GM12874 (cell line): ENCODE results near the gene ASB7.

Experiments used
- TF ChIP-seq, protein P1 (sequence below): IDR thresholded peaks from 2 replicates; pipeline ENCODE4 v1.5.1; 2011; ENCODE audit warnings: low read depth, mild to moderate bottlenecking, control low read depth, low read length, moderate library complexity; ENCODE audit not compliant: insufficient read depth

ASB7 gene

DNA sequence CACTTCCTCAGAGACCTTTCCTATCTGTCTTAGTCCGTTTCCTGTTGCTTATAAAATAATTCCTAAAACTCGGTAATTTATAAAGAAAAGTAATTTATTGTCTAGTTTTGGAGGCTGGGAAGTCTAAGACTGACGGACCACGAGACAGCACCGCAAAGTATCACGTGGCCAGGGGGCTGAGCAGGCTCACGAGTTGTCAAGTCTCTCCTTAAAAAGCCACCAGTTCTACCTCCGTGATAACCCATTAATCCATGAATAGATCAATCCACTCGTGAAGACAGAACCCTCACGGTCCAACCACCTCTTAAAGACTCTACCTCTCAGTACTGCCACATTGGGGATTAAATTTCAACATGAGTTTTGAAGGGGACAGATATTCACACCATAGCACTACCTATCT, 1.2 kb upstream of the ASB7 start:
- TF ChIP-seq, protein P1, sequence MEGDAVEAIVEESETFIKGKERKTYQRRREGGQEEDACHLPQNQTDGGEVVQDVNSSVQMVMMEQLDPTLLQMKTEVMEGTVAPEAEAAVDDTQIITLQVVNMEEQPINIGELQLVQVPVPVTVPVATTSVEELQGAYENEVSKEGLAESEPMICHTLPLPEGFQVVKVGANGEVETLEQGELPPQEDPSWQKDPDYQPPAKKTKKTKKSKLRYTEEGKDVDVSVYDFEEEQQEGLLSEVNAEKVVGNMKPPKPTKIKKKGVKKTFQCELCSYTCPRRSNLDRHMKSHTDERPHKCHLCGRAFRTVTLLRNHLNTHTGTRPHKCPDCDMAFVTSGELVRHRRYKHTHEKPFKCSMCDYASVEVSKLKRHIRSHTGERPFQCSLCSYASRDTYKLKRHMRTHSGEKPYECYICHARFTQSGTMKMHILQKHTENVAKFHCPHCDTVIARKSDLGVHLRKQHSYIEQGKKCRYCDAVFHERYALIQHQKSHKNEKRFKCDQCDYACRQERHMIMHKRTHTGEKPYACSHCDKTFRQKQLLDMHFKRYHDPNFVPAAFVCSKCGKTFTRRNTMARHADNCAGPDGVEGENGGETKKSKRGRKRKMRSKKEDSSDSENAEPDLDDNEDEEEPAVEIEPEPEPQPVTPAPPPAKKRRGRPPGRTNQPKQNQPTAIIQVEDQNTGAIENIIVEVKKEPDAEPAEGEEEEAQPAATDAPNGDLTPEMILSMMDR = no peak

DNA sequence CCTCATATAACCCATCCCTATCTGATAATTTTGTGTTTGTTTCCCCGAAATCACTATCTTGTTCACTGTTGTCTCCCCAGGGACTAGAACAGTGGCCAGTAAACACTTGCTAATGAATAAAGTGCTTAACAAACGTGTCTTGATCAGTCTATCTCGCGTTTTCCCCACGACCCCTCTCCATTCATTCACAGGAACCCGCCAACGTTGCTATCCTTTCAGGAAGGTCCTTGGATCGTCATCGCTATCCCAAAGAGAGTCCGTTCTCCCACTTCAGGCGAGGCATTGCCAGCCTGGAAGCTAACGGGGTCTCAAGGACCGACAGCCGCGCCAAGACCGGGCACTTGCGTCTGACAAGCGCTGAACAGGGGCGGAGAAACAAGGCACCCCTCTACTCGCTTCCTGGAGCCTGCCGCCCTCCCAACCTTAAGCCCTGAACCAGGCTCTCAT, 749 bp upstream of the ASB7 start:
- TF ChIP-seq, protein P1 = no peak

DNA sequence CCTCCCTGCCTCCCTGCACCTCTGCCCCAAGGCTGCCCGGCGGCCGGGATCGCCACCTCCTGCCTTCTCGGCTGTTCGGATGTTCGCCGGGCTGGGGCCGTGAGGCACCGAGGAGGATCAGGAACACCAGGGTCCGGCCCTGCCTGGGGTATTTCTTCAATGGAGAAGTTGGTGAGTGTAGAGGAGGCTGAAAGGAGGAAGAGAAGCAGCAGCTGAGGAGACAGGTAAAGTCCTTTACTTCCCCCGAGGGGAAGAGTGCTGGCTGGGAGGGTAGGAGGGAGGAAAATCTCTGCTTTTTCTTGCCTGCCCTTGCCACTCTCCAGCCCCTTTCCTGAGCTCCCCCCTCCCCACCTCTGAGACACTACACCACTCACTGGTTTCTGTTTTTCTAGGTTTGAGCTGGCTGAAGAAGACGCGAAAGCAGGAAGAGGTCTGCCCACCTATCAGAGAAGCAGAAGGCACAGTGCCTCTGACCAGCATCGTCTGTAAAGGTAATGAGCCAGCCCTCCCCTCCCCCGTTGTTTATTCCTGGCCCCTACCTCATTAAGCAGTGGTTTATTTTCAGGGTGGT, 519 bp downstream of the ASB7 start:
- TF ChIP-seq, protein P1 = no peak

DNA sequence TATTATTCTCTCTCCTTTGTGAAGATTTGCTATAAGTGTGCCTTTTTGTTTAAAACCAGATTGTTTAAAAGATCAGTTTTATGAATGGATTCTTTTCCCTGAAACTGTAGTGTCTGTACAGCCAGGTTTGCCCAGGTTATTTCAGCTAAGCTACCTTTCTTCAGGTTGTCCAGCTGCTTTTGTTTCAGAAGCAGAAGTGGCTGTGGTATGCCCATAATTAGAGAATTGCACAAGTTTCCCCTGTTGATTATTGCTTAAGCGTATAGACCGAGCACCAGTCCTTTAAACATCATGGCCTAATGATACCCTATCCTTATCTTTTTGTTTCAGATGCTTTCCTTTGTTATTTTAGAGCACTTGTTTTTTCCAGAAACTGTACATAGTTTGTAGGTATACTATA, 10.2 kb downstream of the ASB7 start:
- TF ChIP-seq, protein P1 = no peak

DNA sequence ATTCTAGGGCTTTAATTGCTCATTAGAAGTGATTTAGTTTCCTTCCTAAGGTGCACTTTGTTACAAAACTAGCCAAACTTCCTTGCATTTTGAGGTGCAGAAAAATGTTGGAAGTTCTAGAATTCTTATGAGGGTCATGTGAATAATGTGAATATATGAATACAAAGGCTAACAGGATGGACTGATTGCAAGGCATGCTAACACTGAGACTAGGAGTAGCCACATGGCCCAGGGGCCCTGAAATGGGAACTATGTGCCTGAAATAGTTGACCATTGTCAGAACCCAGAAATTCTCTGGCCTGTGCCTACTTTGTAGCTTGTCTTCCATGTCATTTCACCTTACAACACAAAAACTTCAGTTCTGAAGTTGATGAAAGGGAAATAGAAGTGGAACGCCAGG, 10.8 kb downstream of the ASB7 start:
- TF ChIP-seq, protein P1 = no peak

DNA sequence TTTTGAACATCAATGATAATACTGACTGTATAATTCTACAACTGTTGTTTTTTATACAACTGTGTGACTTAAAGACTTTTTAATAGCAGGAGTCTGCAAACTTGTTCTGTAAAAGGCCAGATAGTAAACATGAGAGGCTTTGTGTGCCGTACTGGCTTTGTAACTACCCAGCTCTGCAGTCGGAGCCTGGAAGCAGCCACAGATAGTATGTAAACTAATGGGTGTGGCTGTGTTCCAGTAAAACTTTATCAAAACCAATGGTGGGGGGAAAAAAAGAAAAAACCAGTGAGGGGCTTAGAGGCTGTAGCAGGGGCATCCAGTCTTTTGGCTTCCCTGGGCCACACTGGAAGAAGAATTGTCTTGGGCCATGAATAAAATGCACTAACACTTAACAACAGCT, 11.9 kb downstream of the ASB7 start:
- TF ChIP-seq, protein P1 = no peak

DNA sequence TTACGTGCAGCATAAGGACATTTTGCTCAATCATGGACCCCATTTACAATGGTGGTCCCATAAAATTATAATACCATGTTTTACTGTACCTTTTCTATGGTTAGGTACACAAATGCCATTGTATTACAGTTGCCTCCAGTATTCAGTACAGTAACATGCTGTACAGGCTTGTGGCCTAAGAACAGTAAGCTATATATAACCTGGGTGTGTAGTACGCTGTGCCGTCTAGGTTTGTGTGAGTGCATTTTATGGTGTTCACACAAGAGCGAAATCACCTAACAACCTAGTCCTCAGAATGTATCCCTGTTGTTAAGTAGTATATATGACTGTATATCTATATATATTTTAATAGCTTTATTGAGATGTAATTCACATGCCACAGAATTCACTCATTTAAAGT, 12.5 kb downstream of the ASB7 start:
- TF ChIP-seq, protein P1 = no peak
